HG02981 (cell line): ENCODE results near the gene ZBTB47.

Experiments
- ATAC-seq: cut with Tn5 transposase; IDR thresholded peaks from one replicate; pipeline ENCODE4 v1.9.1; 2021; ENCODE audit warnings: mild to moderate bottlenecking, moderate library complexity; ENCODE audit not compliant: unreplicated experiment

Gene ZBTB47

DNA sequence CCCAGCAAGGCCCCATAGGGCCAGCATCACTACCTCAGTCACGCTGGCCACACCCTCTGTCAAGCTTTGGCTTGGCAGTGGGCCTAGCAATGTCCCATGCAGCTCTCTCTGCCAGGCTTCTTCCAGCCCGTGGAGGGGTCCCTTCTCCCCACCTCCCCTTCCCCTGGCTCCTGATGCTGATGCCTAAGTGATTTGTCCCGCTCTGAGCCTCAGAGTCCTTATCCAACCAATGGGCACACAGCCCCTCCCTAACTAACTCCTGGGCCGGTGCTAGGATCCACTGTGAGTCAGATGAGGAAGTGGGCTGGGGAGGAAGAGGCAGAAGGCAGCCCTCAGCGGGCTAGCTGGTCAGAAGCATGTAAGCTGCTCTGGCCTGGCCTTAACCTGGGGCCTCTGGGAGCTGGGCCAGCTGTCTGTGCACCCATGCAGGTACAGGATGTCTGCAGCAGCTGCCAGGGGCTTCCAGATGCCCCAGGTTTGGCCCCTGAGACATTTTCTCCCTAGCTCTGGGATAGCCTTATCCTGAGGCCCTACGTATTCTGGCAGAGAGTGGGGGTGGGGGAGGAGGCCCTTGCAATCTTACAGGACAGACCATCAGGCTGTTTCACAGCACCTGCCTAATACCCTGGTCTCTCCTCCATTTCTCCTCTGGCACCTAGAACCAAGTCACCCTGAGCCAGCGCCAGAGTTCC lies 740 bp upstream of the ZBTB47 start:
- ATAC-seq = peak; percentile 77

DNA sequence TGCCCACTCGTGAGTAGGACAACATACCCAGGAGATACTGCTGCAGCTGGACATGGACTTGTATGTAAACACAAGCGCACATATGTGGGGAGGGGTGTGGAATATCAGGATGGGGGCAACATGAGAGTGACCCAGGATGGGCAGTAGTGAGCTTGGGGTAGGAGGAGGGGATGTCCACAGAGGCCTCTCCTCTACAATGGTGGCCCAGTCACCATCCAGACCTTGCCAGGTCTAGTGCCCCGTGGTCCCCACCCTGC lies 266 bp upstream of the ZBTB47 start:
- no peak for ATAC-seq

DNA sequence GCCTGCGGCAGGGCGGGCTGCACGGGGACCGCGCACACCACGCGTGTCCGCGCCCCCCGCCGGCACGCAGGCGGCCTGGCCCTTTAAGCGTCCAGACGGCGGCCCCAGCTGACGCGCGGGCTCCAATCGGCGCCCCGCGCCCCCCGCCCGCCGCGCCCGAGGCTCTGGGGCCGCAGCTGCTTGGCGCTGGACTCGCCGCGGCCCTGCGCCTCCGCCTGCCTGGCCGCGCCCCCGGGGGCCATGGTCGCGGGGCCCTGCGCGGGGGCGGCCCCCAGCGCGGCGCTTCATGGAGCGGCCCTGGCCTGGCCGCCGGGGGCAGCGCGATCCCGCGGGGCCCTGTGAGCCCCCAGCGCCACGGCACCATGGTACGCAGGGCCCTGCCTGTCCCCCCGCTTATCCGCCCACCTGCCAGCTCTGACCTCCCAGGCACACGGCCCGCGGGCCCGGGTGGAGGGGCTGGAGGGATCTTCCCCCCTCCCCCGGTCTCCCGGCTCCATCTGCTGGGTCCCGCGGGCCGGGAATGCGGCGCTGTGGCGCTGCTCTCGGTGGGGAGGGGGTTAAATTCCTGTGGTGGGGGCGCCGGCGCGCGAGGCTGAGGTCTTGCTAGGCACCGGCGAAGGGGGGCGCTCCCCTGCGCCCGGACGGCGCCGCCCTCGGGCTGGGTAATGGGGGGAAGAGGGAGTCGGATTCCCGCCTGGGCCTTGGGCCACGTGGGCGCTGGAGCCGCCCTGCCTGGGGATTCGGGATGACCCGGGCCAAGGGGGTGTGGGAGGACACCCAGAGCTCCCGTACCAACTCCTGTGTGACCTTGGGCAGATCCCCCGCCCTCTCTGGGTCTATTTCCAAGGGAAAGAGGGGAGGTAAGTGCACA lies 1.1 kb downstream of the ZBTB47 start:
- ATAC-seq = no peak

DNA sequence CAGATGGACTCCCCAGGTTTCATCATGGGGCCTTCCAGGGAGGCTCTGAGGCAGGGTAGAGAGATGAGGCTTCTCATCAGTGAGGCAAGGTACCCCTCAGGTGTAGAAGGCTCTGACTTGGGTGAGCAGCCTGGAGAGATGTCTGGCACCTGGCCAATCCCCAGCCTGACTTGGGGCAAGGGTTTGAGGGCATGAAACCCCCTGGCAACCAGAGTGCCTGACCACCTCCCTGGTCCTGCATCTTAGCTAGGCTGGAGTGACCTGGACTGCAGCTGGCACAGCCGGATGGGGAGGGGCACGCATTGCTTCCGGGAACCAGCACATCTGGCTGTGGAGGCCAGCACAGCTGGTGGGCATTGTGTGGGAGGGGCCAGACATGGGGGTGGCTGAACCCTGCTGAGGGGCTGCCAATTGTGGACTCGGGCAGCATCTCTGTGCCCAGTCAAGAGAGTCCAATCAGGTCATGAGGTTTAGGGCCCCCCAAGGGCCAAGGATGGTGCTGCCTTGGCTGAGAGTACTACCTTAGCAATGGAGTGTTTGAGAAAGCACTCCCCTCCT lies 1.9 kb downstream of the ZBTB47 start:
- ATAC-seq = no peak

DNA sequence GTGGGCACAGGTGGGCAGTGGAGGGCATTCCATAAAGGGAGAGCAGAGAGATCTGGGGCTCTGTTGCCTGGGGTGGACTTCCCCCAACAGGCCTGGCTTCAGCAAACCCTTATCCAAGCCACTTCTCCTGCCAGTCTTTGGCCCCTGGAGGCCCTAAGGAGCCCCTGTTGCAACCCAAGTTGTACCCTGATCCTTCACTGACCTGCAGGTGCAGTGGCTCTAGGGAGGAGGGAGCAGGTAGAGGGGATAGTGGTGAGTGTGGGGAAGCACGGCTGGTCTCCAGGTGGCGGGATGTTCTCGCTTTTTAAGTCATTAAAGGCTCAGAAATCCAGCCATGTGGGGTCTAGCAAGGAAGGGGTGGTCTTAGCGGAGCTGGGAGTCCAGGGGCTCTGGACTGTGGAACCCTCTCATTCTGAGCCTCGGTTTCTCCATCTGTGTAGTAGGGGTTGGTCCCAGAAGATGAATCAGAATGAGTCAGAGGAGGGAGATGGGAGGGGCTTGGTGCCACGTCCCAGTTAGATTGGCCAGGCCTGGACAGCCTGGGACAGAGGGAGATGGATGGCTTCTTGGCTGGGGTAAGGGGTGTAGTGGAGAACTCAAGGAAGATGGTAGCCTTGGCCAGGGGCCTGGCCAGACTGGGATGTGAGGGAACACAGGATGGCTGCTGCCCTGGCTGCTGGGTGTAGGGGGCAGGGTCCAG lies 2.6 kb downstream of the ZBTB47 start:
- ATAC-seq = no peak

DNA sequence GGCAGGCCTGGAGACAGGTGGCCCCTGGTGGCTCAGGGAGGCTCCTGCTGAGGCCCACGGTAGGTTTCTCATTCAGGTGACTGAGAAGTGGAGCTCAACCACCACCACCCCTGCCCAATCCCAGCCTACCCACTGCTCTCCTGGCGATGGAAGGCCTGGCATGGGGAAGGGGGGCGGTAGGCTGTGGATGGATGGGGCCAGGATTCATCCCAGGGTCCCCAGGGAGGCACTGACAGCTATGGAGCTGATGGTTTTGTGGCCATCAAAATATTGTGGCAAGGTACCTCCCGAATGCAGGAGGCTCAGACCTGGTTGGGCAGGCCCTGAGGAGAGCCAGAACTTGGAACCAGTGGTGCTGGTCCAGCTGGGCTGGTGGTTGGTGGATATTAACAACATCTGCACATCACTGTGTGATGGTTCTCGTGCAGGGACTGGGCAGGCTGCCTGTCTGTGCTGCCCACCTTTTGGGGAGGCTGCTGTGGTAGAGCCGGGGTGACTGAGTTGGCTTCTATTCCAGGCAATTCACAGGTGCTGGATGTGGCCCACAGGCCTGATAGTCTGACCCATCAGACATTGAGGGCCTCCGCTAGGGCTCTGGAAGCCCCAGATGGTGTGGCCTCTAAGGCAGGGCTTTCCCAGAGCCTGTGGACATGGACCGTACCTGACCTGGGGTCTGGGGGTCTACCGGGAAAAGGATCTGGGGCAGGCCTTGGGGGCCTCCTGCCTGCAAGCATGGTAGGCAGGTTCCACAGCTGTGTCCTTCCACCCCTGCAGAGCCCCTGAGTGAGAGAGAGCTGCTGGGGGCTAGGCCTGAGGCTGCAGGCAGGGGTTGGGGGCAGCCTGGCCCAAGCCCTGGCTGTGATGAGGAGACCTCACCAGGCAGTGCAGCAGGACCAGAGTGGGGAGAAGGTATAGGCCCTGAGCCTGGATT lies 3.4 kb downstream of the ZBTB47 start:
- ATAC-seq = no peak

DNA sequence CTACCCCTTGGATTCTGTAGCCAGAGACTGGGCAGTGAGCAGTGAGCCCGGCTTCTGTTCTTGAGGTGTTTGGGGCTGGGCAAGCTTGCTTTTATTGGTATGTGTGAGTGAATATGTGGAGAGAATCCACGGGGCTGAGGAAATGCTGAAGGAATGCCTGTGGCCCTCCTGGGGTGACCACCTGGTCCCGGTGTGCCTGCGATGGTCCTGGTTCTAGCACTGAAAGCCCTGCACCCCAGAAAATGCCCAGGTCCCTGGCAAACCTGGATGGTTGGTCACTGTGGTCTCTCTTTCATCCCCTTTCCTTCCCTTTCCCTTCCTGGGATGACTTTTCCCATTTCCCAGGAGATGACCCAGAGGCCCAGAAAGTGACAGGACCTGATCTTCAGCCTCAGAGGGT lies 4.2 kb downstream of the ZBTB47 start:
- no peak for ATAC-seq

DNA sequence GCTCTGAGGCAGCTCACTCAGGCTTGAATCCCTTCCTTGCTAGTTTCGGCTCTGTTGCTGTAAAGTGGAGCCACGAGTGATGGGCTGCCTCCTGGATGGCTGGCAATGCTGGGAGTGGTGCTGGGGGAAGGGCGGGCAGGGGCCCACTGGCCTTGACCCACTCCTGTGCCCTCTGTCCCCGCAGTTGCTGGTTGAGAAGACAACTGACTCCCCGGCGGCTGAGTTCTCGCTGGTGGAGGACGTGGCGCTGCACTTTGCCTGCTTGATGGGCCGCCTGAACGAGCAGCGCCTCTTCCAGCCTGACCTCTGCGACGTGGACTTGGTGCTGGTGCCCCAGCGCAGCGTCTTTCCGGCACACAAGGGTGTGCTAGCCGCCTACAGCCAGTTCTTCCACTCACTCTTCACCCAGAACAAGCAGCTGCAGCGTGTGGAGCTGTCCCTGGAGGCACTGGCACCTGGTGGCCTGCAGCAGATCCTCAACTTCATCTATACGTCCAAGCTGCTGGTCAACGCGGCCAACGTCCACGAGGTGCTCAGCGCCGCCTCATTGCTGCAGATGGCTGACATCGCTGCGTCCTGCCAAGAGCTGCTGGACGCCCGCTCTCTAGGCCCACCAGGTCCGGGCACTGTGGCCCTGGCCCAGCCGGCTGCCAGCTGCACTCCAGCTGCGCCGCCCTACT lies 4.7 kb downstream of the ZBTB47 start:
- ATAC-seq = no peak

DNA sequence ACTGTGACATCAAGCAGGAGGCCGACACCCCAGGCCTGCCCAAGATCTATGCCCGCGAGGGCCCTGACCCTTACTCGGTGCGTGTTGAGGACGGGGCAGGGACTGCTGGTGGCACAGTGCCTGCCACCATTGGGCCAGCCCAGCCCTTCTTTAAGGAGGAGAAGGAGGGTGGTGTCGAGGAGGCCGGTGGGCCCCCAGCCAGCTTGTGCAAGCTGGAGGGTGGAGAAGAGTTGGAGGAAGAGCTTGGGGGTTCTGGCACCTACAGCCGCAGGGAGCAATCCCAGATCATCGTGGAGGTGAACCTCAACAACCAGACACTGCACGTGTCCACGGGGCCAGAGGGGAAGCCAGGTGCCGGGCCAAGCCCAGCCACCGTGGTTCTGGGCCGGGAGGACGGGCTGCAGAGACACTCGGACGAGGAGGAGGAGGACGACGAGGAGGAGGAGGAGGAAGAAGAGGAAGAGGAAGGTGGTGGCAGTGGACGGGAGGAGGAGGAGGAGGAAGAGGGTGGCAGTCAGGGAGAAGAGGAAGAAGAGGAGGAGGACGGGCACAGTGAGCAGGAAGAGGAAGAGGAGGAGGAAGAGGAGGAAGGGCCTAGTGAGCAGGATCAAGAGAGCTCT lies 5.4 kb downstream of the ZBTB47 start:
- ATAC-seq = no peak

DNA sequence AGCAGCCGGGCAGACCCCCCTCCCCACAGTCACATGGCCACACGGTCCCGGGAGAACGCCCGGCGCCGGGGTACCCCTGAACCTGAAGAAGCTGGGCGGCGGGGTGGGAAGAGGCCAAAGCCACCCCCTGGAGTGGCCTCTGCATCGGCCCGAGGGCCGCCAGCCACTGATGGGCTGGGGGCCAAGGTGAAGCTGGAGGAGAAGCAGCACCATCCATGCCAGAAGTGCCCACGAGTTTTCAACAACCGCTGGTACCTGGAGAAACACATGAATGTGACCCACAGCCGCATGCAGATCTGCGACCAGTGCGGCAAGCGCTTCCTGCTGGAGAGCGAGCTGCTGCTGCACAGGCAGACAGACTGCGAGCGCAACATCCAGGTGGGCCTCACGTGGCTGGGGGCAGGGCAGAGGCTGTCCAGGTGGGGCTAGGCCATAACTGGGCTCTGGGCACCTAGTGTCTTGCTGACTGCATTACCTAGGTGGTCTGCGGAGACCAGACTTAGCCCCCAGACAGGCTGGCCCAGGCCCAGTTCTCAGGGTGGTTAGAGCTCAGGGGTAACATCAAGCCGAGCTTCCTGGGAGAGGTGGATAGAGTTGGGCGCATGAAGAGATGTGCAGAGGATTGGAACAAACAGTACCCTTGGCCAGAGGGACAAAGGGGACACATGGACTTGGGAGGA lies 6.1 kb downstream of the ZBTB47 start:
- ATAC-seq = no peak

DNA sequence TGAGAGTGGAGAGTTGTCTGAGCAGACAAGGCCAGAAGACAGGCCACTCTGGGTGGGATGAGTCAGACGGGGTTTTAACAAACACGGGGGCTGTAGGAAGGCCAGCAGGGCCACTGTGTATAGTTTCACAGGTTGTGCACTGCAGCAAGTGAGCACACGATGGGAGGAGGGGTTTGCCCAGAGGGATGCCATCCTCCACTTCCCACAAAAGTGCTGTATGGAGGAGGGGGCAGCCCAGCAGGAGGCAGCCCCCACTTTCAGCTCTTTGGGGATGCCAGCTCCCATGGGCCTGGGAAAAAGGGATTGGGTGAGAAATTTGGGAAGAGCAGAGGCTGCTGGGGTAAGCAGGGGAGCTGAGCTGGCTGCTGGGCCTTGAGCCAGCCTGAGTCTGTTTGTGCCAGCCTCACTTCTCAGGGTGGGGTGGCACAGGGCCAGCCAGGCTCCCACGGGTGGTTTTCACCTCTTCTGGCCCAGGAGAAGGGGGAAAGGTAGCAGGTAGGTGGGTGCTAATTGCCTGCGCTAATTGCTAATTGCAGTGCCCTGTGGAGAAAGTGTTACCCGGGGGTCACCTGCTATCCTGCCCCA lies 6.7 kb downstream of the ZBTB47 start:
- no peak for ATAC-seq

DNA sequence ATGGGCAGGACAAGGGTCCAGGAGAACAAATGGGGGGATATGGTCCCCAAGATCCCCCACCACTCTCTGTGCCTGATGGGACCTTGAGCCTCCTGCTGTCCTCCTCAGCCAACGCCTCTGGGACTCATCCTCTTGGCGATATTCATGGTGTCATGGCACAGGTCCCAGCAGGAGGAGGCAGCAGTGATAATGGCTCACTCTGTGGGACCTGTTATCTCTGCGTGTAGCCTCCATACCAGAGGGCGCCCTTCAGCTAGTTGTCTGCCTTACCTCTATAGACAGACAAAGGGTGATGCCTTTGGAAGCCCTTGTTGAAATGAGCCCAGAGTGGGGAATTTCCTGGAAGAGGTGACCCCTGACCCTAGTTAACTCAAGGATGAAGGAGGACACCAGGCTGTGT lies 7.4 kb downstream of the ZBTB47 start:
- ATAC-seq = no peak

DNA sequence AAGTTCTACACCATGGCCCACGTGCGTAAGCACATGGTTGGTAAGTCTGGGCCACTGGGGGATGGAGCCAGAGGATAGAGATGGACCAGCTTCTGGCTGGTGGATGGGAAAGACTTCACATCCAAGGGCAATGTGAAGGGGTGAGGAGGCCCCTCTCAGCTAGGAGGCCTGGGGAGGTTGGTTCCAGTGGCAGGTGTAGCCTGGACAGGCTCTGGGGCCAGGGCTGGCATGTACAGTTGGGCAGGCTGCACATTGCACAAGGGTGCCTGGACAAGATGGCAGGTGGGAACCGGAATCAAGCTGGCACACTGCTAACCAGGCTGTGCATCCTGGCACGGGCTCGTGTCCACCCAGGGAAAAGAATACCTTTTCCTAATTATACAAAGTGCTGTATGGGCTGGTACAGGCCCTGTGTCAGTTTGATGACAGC lies 8.1 kb downstream of the ZBTB47 start:
- no peak for ATAC-seq

DNA sequence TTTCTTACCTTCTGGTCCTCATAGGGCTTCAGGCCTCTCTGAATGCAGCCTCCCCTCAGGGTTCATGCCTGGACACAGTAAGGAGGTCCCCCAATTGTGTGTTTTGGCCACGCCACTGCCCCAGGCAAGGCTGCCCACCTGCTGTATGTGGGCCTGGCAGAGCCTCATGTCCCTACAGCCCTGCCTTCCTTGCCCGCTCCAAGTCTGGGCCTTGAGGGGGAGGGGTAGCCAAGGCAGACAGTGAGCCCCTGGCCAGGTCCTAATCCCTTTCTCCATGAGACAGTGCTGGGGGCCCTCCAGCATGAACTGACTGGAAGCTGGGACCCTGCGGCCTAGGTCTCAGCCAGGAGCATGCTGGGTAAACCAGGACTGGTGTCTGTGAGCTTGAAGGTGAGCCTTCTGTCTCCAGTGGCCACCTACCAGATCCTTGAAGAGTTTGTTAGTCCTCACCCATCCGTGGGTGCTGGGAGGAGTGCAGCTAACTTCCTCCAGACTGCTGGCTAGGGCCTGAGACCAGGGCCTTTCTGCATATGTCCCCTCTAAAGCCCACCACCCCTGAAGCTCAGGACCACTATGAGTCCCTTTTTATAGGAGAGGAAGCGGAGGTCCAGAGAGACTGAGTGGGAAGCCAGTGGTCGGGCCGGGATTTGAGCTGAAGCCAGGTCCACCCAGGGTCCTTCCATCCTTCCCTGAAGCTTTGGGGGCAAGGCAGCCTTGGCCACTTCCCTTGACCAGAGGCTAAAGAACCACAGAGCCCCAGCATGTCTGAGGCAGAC lies 8.7 kb downstream of the ZBTB47 start:
- ATAC-seq = no peak

DNA sequence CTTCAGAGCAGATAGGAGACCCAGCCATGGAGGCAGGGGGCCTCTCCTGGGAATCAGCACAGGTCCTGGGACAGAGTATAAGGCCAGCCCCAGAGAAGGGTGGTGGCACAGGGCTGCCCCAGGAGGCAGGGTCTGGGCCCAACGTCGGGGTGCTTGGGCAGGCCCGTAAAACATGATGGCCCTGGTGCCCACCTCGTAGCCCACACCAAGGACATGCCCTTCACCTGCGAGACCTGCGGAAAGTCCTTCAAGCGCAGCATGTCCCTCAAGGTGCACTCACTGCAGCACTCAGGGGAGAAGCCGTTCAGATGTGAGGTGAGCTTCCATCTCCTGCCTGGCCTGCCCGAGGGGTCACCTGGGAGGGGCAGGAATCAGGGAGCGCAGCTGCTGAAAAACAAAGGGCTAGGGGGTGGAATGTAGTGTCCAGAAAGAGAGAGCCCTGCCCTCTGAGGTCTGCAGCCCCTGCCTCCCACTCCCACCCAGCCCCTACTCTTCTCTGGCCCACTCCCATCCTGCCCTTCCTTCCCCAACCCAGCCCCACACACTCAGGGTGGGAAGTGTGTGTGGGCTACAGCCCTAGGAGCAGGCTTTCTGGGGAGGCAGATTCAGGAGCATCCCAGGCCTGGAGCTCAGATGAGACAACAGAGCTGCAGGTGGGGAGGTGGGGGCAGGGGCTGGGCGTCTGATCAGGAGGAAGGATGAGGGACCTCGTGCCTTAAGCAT lies 9.5 kb downstream of the ZBTB47 start:
- no peak for ATAC-seq

DNA sequence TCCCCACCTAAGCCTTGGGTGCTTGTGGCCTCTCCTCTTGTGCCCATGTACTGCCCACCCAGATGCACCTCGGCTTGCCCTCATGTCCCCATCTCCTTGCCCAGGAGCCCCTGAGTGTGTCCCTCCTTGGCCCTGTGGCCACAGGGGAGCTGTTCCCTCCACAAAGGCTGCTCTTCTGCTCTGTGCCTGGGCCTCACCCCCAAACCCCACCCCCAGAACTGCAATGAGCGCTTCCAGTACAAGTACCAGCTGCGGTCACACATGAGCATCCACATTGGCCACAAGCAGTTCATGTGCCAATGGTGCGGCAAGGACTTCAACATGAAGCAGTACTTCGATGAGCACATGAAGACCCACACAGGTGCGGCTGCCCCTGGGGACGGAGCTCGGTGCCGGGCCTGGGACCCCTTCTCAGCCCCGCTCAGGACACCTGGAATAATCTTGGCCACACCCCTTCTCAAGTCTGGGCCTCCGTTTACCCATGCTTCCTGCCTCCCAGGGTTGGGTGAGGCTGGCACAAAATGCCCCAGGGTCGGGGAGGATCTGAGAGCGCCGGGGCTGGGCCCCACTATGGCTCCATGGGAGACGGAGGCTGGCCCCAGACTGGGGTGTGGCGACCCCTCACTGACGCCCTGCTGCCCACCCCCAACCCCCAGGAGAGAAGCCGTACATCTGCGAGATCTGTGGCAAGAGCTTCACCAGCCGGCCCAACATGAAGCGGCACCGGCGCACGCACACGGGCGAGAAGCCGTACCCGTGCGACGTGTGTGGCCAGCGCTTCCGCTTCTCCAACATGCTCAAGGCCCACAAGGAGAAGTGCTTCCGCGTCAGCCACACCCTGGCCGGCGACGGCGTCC lies 10.3 kb downstream of the ZBTB47 start:
- no peak for ATAC-seq
